SU-DHL-6 (cell line): ENCODE results near the gene NEIL1.

ENCODE experiments used
- H2AFZ ChIP-seq: fragments of 200-600 bp; sonication (generic); 2 replicates; pipeline ENCODE4 v1.6.1; 2014; ENCODE audit warnings: low read depth, mild to moderate bottlenecking, moderate library complexity, mixed read lengths, antibody characterized with exemption, low read length; ENCODE audit not compliant: severe bottlenecking
- H3F3A ChIP-seq: fragments of 200-600 bp; shearing (Covaris generic); 2 replicates; pipeline ENCODE4 v1.6.0; 2016; ENCODE audit warnings: antibody characterized with exemption, mild to moderate bottlenecking; ENCODE audit not compliant: insufficient read depth
- H3K27ac ChIP-seq: fragments of 200-600 bp; sonication (generic); 2 replicates; pipeline ENCODE4 v1.5.1; 2016; ENCODE audit warnings: low read depth, mild to moderate bottlenecking, low read length, moderate library complexity, mixed read lengths
- H3K27me3 ChIP-seq: fragments of 200-600 bp; sonication (generic), shearing (Covaris generic); 2 replicates; pipeline ENCODE4 v1.6.0; 2014; ENCODE audit warnings: mild to moderate bottlenecking, low read length
- H3K36me3 ChIP-seq: fragments of 200-600 bp; sonication (generic); 2 replicates; pipeline ENCODE4 v1.6.1; 2014; ENCODE audit warnings: mild to moderate bottlenecking, low read length, mixed read lengths
- H3K4me2 ChIP-seq: fragments of 300-600, 200-600 bp; shearing (Covaris generic), sonication (generic); 2 replicates; pipeline ENCODE4 v1.6.0; 2014; ENCODE audit warnings: low read length, low read depth, mild to moderate bottlenecking; ENCODE audit not compliant: poor library complexity, severe bottlenecking
- H3K4me3 ChIP-seq: fragments of 200-600 bp; sonication (generic); 2 replicates; pipeline ENCODE4 v1.5.1; 2014; ENCODE audit warnings: antibody characterized with exemption, low read length, mild to moderate bottlenecking, mixed read lengths; ENCODE audit not compliant: insufficient read depth, poor library complexity, severe bottlenecking
- H3K79me2 ChIP-seq: fragments of 200-600 bp; sonication (generic); 2 replicates; pipeline ENCODE4 v1.6.1; 2014; ENCODE audit warnings: mild to moderate bottlenecking, low read length, moderate library complexity; ENCODE audit not compliant: insufficient read depth
- H3K9ac ChIP-seq: fragments of 200-600 bp; sonication (generic); 2 replicates; pipeline ENCODE4 v1.7.0; 2014; ENCODE audit warnings: mild to moderate bottlenecking, low read length
- H3K9me2 ChIP-seq: fragments of 200-600 bp; sonication (generic); replicated peaks from 2 replicates; pipeline ENCODE4 v1.6.1; 2014; ENCODE audit warnings: low read length; ENCODE audit not compliant: insufficient read depth
- H3K9me3 ChIP-seq: fragments of 200-600 bp; sonication (generic); 2 replicates; pipeline ENCODE4 v1.6.1; 2014; ENCODE audit warnings: low read length, mixed read lengths; ENCODE audit not compliant: insufficient read depth
- H4K20me1 ChIP-seq: fragments of 200-600 bp; sonication (generic); 2 replicates; pipeline ENCODE4 v1.6.1; 2014; ENCODE audit warnings: low read depth, mild to moderate bottlenecking, antibody characterized with exemption, low read length, moderate library complexity, mixed read lengths
- EZH2phosphoT487 ChIP-seq: fragments of 200-600 bp; sonication (generic), shearing (Covaris generic); conservative IDR thresholded peaks from 2 replicates; pipeline ENCODE4 v1.6.1; 2018; ENCODE audit warnings: mild to moderate bottlenecking, antibody characterized with exemption, low read length, moderate library complexity, mixed read lengths
- TF ChIP-seq, protein P1 (sequence below): fragments of 200-600 bp; sonication (generic); IDR thresholded peaks from one replicate; pipeline ENCODE4 v1.5.1; 2017; ENCODE audit warnings: antibody characterized with exemption, mild to moderate bottlenecking, low read length, moderate library complexity; ENCODE audit not compliant: insufficient read depth, poor library complexity, severe bottlenecking

Gene NEIL1

DNA sequence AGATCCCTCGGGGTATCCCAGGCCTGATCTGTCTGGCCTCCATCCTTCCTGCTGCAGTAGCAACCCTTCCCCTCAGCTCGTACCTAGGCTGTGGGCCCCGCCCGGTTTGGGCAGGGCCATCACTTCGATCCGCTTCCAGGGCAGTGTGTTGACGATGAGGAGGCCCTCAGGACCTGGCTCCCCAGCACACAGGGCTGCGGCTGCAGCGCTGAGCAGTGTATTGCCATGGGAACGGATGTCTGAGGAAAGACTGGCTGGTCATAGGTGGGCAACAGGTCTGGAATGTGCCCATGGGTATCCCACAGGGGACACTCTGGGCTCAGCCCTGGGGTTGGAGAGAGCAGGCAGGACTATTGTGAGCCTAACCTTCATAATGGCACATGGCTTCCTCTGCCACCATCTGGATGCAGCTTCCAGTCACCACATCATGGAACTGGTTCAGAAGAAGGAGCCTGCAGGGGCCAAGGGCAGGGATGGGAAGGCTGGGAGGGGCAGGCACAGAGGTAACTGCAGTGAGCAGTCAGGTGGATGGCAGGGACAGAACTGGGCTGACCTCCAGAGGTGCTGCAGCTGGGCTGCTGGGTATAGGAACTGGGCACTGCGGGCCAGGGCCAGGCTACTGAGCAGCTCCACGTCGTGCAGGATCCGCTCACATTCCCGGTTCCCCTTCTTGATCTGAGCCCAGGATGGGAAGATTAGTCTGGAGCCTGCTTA is 12.9 kb downstream of the NEIL1 start:
- H3K9me2 ChIP-seq, result no peaks in the 10 kb centered on the region
- no peaks in the 10 kb centered on the region for H4K20me1 ChIP-seq
- H3K27me3 ChIP-seq, result no peaks in the 10 kb centered on the region
- no peak overlapping the region for H3K27ac ChIP-seq
- no peaks in the 10 kb centered on the region for H3K9me3 ChIP-seq
- H2AFZ ChIP-seq, result no peak overlapping the region
- TF ChIP-seq, protein P1, sequence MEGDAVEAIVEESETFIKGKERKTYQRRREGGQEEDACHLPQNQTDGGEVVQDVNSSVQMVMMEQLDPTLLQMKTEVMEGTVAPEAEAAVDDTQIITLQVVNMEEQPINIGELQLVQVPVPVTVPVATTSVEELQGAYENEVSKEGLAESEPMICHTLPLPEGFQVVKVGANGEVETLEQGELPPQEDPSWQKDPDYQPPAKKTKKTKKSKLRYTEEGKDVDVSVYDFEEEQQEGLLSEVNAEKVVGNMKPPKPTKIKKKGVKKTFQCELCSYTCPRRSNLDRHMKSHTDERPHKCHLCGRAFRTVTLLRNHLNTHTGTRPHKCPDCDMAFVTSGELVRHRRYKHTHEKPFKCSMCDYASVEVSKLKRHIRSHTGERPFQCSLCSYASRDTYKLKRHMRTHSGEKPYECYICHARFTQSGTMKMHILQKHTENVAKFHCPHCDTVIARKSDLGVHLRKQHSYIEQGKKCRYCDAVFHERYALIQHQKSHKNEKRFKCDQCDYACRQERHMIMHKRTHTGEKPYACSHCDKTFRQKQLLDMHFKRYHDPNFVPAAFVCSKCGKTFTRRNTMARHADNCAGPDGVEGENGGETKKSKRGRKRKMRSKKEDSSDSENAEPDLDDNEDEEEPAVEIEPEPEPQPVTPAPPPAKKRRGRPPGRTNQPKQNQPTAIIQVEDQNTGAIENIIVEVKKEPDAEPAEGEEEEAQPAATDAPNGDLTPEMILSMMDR, result no peak
- no peak for TF ChIP-seq EZH2phosphoT487
- no peak overlapping the region for H3K4me3 ChIP-seq
- H3K9ac ChIP-seq, result no peak overlapping the region
- no peaks in the 10 kb centered on the region for H3F3A ChIP-seq
- no peaks in the 10 kb centered on the region for H3K79me2 ChIP-seq
- H3K36me3 ChIP-seq, result no peaks in the 10 kb centered on the region
- no peak overlapping the region for H3K4me2 ChIP-seq

DNA sequence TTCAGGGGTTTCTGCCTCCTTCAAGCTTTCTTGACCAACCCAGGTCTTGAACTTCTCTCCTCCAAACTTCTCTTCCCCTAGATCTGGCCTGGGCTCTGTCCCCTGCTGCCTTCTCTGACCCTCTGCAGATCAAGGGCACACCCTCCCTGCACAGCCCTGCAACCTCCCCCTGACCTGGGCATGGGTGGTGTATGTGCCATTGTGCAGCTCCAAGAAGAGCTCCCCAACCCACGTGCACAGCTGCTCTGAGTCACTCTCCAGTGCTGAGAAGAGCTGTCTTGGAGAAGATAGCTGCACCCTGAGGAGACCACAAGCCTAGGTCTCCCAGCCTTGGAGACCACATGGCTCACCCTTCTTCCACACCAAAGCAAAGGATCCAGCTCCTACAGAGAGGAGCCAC is 13.6 kb downstream of the NEIL1 start:
- Histone ChIP-seq H3F3A (no peaks in the 10 kb centered on the region), H3K27me3 (no peaks in the 10 kb centered on the region), H3K9me2 (no peaks in the 10 kb centered on the region), H4K20me1 (no peaks in the 10 kb centered on the region), H3K9ac (no peak overlapping the region), H2AFZ (no peak overlapping the region), H3K9me3 (no peaks in the 10 kb centered on the region), H3K79me2 (no peaks in the 10 kb centered on the region), H3K36me3 (no peaks in the 10 kb centered on the region), H3K4me3 (no peak overlapping the region), H3K27ac (no peak overlapping the region), H3K4me2 (no peak overlapping the region)
- TF ChIP-seq, protein P1, result no peak
- TF ChIP-seq EZH2phosphoT487, result no peak

DNA sequence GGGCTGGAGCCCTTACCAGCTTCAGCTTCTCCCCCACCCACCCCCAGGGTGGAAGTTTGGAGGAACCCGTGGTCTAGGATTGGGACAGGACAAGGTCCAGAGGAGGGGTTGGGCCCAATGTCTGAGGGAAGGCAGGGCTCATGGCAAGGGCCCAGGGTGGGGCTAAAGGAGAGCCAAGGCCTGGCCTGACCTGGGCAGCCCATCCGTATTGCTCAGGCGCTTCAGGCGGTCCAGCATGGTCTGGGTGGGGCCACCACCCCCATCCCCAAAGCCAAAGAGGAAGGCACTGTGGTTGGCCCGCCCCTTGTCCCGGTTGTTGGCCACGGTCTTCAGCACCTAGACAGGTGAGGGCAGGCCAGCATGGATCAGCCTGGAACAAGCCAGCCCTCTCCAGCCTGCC is 14.0 kb downstream of the NEIL1 start:
- Histone ChIP-seq H3K9ac (no peak overlapping the region), H2AFZ (no peak overlapping the region), H3K9me3 (no peaks in the 10 kb centered on the region), H3K79me2 (no peaks in the 10 kb centered on the region), H3K9me2 (no peaks in the 10 kb centered on the region), H3K36me3 (no peaks in the 10 kb centered on the region), H3K4me3 (no peak overlapping the region), H3K4me2 (no peak overlapping the region), H4K20me1 (no peaks in the 10 kb centered on the region), H3F3A (no peaks in the 10 kb centered on the region), H3K27me3 (no peaks in the 10 kb centered on the region), H3K27ac (no peak overlapping the region)
- TF ChIP-seq, protein P1, result no peak
- no peak for TF ChIP-seq EZH2phosphoT487
